Stimulated activated CD4-positive, alpha-beta T cell treated with anti-CD3 and anti-CD28 coated beads, Interleukin-1b, Interleukin-23, amount 100 ng/mL, for 24 hours (primary cell): ENCODE results near the gene TBC1D22A.

Source experiments
- DNase-seq, 4 experiments: peaks; one replicate each; pipeline ENCODE4 v3.0.0-alpha.2; 2020; ENCODE audit warnings: low read depth in 4 of 4, low spot score in 1 of 4

Gene TBC1D22A

DNA sequence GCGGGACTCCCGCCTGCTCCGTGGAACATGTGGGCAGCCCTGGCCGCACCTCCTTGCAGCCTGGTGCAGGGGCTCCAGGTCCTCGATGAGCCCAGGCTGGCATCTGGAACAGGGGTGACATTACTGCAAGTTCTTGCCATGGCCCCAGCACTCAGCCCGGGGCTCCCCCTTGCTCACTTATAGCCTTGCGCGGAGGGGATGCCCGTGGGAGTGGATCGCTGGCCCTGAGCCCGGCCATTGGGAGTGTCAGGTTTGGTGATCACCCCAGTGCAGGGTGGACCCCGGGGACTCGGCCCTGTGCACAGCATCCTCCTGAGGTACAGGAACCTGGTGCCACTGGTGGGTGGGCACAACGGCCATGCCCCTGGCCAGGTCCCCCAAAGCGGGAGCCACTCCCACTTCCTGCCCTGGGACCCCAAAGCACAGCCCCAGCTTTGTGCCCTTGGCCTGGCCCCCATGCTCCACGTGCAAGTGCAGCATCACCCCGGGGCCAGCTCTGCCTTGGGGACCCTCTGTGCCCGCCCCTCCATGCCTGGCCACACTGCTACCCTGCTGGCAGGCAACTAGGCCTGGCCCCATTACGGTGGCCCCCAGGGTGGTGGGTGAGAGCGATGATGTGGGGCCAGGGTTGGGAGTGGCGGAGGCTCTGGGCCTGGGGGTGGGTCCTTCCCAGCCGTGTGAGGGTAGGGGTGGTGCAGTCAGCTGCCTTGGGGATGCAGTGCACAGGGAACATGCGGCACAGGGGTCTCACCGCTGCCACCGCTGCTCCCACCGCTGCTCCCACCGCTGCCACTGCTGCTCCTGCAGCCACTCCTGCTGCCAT lies 439.8 kb downstream of the TBC1D22A start:
- no peak for DNase-seq

DNA sequence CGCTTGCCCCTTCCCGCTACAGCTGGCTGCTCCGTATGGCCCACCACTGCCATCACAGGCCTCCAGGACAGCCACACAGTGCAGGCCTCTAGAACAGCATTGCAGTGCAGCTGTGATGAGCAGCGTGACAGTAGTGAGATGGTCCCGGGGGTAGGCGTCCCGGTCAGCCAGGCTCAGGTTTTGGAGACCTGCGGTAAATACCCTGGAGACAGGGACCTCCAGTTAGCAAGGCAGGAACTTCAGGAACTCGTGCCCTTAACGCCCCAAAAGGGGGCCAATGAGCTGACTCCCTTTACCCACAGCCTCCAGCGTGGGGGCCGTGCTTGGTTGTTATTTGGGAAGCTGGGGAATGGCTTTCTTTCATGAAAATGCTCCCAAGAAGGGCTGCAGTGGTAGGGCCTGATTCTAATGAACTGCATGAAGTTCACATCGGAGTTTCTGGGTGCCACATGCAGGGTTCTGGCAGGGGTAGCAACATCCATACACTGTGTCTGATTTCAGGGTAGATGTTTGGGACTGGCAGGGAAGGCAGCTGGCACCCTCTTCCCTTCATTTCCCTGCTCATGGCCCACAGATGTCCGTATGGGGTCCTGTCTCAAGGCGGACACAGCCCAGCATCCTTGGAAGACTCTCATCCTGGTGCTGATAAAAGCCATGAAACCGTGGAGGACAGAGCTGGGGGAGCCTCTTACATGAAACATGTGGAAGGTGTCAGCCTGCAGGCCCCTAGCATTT lies 440.5 kb downstream of the TBC1D22A start:
- no peak for DNase-seq

DNA sequence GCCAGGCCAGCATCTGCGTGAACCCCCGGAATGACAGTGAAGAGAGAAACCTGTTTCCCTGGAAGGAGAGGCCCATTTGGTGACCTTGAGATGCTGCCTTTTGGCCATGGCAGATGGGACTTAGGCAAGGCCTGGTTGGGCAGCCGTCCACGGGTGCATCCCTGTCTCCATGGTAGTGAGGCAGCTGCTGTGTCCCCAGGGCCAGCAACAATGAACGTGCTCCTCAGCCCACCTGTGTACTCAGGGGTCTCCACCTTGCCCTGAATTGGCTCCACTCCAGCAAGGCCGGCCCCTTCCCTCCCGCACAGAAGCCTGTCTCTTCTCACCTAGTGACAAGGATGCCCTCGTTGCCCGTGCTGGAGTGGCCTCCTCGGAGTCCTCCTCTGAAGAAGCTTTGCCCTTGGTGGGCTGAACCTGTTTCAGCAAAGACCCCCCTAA lies 441.1 kb downstream of the TBC1D22A start:
- no peak for DNase-seq

DNA sequence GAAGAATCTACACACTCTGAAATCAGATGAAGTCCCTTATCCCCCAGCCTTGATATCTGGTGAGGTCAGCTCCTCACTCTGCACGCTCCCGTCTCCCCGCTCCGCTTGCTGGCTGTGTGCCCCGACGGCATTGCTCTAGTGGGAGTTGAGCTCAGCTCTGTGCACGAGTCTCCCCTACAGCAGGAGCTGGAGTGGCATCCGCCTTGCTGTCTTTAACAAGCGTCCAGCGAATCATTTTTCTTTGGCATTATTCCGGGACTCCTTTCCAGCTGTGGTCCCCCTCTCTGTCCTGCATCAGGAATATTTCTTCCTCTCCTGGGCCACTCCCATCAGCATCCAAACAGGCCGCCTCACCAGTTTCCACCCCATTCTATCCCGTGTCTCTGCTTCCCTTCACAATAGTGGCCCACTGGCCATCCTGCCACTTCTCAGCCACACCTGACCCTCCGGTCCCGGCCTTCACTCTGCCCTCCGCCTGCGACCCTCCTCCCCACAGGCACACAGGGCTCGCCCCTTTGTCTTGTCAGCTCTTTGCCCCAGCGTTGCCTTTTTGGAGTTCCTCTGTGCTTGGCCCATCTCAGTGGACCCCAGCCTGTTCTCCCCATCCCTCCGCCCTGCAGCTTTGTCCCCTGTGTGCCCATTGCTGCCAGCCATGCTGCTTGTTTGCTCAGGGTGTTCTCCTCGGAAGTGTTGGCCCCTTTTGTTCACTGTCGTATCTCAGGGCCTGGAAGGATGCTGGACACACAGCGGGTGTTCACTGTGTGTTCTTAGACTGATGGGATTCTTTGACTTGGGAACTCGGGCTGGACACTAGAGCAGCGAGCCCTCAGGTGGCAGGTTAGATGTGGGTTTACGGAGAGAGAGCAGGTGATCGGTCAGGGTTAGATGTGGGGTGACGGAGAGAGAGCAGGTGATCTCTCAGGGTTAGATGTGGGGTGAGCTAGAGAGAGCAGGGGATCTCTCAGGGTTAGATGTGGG lies 441.8 kb downstream of the TBC1D22A start:
- no peak for DNase-seq

DNA sequence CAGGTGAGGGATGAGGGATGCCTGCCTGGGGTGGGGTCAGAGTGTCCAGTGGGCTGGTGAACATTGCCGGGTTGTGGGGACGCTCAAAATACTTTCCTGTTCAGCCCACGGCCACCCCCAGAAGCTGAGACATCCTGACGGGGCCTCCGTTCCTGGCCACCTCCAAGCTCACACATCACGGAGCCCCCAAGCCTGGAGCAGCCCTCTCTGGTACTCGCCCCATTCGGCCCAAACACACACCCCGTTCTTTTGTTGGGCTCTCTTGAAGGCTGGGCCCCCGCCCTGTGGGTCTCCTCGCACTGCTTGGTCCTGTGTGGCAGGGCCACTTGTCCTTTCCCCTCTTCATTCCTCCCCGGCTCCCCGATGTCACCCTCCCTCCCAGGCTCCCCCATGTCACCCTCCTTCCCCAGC lies 442.6 kb downstream of the TBC1D22A start:
- no peak for DNase-seq

DNA sequence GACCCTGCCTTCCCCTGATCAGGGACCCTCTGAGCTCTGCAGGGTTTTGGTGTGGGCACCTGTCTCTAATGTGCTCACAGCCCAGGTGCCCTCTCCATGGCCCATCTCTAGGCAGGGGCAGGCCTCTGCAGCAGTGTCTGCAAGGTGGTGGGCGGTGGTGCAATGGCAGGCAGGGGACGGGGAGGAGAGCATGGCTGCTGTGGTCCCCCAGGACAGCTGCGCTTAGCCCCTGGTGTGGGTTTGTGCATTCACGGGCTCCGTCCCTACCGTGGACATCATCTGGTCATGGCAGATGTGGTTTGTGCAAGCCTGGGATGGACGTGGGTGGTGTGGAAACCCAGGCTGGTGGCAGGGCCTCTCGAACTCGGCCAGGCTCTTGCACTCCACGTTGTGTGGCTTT lies 443.1 kb downstream of the TBC1D22A start:
- no peak for DNase-seq

DNA sequence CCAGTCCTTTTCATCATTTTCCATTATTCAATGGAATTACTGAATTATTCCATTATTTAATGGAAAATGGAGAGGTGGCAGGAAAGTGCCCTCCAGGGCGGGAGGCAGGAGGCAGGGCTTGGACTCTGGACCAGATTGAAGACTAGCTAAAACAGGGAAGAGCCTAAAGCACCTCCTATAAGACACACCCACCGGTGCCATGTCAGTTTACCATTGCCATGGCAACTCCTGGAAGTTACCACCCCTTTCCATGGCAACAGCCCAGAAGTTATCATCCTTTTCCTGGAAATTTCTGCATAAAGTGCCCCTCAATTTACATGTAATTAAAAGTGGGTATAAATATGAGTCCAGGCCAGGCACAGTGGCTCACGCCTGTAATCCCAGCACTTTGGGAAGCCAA lies 443.7 kb downstream of the TBC1D22A start:
- no peak for DNase-seq

DNA sequence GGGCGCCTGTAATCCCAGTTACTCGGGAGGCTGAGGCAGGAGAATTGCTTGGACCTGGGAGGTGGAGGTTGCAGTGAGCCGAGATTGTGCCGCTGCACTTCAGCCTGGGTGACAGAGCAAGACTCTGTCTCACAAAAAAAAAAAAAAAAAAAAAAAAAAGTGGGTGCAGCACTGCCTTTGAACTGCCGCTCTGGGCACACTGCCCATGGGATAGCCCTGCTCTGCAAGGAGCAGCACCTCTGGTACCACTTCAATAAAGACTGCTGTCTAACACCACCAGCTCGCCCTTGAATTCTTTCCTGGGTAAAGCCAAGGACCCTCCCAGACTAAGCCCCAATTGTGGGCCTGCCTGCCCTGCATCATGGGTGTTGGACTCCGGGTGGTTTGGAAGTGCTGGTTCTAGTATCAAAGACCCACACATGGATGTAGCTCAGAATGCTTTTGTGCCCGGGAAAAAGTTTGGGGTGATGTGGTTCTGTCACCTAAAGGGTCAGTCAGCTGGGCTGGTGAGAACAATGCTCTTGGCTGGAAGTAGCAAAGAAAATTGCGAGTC lies 444.3 kb downstream of the TBC1D22A start:
- no peak for DNase-seq

DNA sequence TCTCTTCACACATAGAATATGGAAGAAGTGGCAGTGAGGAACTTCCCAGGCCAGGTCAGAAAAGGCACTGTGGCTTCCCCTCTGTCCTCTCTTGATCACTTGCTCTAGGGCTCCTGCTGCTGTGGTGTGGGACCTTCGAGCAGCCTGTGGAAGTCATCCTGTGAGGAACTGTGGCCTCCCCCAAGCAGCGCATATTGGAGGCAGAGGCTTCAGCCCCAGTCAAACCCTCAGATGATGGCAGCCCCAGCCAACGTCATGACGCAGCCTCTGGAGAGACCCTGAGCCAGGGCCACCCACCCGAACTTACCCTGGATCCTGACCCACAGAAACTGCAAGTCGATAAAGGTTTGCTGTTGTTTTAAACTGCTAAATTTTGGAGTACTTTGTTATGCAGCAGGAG lies 444.9 kb downstream of the TBC1D22A start:
- no peak for DNase-seq

DNA sequence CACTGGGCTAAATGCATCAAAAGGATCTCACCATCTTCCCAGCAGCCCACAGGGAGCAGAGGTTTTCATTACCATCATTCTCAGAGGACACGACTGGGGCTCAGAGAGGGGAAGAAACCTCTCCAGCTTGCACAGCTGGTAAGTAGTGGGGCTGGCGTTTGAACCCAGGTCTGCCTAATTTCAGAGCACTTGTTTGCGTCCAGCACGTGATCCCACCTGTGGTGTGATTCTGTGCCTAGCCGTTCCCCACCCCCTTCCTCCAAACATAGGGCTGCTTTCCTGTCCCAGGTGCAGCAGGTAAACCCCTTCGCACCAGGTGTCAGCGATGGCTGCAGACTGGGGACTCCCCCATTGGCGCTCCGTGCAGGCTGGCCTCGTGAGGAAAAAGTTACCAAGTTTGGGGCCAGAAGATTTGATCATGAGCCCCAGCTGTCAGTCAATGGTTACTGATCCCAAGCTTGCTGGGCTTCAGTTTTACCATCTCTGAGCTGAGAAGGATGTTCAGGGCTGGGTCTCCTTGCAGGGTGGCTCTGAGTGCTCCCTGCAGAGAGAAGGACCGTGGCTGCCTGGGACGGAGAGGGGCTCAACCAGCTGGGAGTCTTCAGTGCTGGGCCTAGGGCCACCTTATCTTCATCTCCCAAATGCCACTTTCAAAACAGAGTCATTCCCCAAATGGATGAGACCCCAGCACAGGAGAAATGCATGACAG lies 445.6 kb downstream of the TBC1D22A start:
- no peak for DNase-seq

DNA sequence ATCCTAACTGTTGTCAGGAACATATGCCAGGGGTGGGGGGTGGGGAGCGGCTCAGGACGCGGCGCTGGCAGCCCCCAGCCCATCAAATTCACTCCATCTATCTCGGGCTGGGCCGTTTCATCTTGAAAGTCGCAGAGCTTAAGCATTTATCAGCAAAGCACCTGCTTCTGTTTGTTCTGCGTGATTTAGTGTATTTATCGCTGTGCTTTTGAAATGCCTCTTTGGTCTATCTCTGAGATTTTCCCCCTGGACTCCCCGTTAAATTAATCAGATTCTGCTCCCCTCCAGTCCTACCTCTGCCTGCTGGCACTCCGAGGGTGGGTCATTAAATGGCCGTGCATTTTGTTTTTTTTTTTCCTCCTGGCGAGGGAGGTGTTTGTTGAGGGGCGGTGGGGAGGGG lies 446.2 kb downstream of the TBC1D22A start:
- DNase-seq = no peak

DNA sequence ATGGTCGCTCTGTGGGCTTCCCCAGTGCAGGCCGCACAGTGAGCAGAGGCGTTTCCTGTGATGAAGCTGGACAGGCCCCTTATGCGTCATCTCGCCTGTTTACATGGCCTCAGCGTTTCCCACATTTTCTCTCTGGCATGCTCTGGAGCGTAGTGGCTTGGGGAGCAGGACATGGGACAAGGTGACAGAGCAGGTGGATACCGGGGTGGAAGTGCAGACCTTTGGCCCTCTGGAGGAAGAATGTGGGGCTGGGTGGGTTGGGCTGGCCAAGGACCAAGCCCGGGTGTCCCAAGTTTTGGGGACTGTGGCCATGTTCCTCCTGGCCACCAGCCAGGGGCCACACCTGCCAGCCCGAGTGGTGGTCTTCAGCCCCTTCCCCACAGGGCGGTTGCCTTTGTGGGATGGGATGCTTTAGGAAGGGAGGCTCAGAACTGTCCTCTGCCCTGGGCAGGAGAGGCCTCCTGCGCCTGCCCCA lies 446.6 kb downstream of the TBC1D22A start:
- no peak for DNase-seq

DNA sequence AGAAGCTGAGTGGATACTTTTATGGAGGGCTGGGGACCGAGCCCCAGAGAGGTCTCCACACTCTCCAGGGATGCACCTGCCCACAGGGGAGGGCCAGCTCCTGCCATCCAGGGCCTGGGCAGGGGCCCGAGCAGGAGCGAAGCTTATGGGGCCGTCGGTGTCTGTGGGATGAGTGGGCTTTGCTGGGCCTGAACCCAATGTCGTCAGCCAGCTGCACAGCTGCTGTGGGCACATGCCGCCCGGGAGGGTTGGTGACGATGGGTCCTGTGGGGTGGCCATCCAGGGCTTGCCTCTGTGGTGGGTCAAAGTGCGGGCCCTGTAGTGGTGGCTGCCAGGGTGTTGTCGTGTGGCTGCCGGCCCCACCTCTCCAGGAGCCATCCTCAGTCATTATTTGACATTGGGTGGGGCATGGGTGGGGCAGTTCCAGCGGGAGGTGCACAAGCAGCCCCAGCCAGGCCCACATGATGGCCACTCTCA lies 447.1 kb downstream of the TBC1D22A start:
- no peak for DNase-seq

DNA sequence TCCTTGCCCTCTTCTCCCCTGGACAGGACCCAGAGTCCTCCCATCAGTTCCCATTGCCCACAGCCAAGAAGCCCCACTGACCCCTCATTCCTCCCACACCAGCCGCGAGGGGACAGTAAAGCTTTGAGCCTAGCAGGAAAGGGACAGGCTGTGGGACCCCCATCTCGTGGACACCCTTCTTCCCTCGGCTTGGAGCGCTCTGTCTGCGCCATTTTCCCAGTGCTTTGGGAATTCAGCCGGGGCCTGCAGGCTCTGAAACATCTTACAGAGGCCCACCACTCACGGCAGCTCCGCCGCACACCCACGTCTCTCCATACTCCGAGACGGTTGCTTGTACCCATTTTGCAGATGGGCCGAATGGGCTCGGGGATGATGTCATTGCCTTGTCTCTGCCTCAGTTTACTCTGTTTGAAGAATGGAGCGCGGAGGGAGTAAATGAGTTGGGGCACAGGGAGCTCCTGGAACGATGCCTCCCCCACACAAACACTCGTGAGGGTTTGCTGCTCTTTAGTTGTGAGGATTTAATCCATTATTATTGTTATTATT lies 447.7 kb downstream of the TBC1D22A start:
- DNase-seq = no peak

DNA sequence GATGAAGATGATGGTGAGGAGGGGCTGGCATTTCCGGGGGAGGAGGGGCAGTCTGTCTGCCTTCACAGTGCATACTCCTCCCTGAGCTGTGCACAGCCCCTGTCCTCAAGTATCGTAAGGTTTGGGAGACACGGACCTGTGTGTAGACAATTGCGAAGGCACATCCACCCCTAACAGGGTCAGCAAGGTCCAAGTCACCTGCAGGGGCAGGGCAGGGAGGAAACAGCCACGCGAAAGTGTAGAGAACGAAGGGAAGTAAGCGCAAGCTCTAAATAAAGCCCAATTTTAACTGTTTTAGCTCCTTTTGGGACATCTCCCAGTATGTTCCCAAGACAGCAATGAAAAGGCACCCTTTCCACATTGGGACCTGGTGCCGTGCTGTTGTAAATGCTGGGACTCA lies 448.2 kb downstream of the TBC1D22A start:
- no peak for DNase-seq

DNA sequence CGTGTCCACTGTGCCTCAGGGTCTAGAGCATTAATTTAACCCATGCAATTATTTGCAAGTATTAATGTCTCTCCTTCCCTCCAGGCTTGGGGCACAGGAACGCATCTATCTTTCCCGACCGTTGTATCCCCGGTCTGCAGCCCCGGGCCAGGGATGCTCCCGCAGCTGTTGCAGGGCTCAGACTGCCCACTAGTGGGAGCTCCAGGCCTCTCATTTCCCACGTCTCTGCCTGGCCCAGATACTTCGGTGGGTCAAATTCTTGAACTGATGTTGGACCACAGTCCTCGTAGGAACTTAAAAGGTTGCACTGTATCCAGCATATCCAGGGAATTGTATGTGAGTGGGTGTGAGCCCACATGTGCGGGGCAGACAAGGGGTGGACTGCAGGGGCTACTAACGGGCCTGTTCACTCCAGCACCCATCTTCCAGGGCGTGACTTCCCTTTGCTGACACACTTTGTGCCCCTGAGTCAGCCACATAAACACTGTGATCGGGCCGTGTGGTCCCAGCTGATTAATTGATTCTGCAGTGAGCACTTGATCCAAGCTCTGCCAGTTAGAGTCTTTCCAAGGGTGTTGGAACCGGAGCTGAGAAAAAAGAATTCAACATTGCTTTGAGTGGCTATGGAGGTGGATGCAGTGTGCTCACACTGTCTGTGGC lies 451.3 kb downstream of the TBC1D22A start:
- DNase-seq = peak in 3 of 4 experiments; percentile 11 to 39 (median 34)

DNA sequence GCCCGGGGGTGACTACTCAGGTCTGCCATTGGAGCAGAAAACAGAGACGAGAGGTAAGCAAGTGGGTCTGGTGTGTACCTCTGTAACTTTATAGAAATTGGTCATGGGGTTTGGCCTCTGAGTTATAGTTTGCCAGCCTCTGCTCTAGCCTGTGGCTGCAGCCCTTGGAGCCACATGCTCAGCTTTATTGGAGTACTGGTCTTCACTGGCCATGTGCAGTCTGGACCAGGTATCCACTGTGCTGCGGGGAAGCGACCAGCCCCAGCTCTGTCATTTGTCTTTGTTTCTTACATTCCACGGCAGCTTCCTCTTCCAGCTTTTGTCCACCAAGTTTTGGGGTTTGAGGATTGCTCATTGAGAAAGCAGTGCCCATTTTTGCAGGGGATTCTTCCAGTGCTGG lies 453.4 kb downstream of the TBC1D22A start:
- DNase-seq = no peak

DNA sequence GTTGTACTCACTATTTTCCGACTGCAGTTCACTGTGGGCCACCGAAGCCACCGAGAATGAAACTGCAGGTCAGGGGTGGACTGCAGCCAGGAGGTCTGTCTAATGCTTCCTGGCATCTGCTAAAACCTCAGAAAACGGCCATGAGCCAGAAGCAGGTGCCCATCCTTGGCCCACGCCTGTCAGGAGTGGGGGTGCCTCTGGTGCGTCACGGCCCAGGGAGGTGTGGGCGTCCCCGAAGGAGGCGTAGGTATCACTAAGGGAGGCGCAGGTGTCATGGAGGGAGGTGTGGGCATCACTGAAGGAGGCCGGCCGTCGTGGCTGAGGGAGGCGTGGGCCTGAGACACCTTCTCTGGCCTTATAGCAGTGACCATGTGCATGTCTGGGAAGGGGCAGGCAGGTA lies 456.2 kb downstream of the TBC1D22A start:
- DNase-seq = no peak

DNA sequence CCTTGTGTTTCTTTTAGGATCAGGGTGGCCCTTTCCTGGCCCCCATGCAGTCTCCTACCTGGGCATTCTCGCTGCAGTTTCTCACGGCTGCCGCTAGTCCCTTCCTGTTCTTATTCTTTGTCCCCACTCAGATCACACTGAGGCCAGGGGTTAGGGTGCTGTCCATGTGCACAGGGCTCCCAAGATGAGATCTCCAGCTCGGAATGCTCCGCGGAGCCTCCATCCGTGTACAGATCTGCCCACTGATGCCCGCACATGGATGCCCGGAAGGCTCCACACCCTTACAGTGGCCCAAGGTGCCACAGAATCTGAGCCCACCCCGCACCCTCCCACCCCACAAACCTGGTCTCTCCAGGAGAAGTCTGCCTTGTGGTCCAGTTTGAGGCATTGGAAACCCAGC lies 457.3 kb downstream of the TBC1D22A start:
- no peak for DNase-seq
